ENCODE measurements around the gene CSF2RB.

CSF2RB gene

GRCh38 chr22:36979016-36979910 lies 65.8 kb downstream of the CSF2RB start:
- no peak for TF ChIP-seq CTCF (IDR thresholded peaks at IDR 0.05; ENCODE audit: low read depth, low read length)
- H3K4me3 ChIP-seq (ENCODE audit: low read depth, low read length): no peak overlapping the region
- no peaks in the 10 kb centered on the region for H3K9me3 ChIP-seq (ENCODE audit: severe bottlenecking)
- H3K27ac ChIP-seq: no peak overlapping the region
- H3K27me3 ChIP-seq (ENCODE audit: insufficient read depth, low read depth, severe bottlenecking): peaks cover 38% of the 10 kb centered on the region
- DNase-seq: no peak
- no peaks in the 10 kb centered on the region for H3K36me3 ChIP-seq

- H3K9me3 ChIP-seq (ENCODE audit: severe bottlenecking): peaks cover 12% of the 10 kb centered on the region
- H3K36me3 ChIP-seq: no peaks in the 10 kb centered on the region
- peaks cover 20% of the 10 kb centered on the region for H3K27me3 ChIP-seq (ENCODE audit: insufficient read depth, low read depth, severe bottlenecking)
- TF ChIP-seq CTCF (IDR thresholded peaks at IDR 0.05; ENCODE audit: low read depth, low read length): no peak
- no peak for DNase-seq
- H3K4me3 ChIP-seq (ENCODE audit: low read depth, low read length): no peak overlapping the region
- H3K27ac ChIP-seq: no peak overlapping the region
Observed at GRCh38 chr22:36981247-36981775, 67.9 kb downstream of the CSF2RB start.

GRCh38 chr22:36982136-36982535 lies 68.7 kb downstream of the CSF2RB start:
- Histone ChIP-seq H3K27ac (no peak overlapping the region), H3K36me3 (no peaks in the 10 kb centered on the region), H3K9me3 (ENCODE audit: severe bottlenecking) (peaks cover 13% of the 10 kb centered on the region), H3K27me3 (ENCODE audit: insufficient read depth, low read depth, severe bottlenecking) (peaks cover 12% of the 10 kb centered on the region), H3K4me3 (ENCODE audit: low read depth, low read length) (no peak overlapping the region)
- TF ChIP-seq CTCF (IDR thresholded peaks at IDR 0.05; ENCODE audit: low read depth, low read length): peak; percentile 31; the same call in 1 of the 2 replicates
- peak; percentile 24 for DNase-seq

- Histone ChIP-seq H3K27ac (no peak overlapping the region), H3K4me3 (ENCODE audit: low read depth, low read length) (no peak overlapping the region), H3K9me3 (ENCODE audit: severe bottlenecking) (peaks cover 18% of the 10 kb centered on the region), H3K36me3 (no peaks in the 10 kb centered on the region), H3K27me3 (ENCODE audit: insufficient read depth, low read depth, severe bottlenecking) (peaks cover 22% of the 10 kb centered on the region)
- TF ChIP-seq CTCF (IDR thresholded peaks at IDR 0.05; ENCODE audit: low read depth, low read length): no peak
- no peak for DNase-seq
Observed at GRCh38 chr22:36985211-36985889, 71.9 kb downstream of the CSF2RB start.

GRCh38 chr22:36986242-36986821 lies 72.9 kb downstream of the CSF2RB start:
- H3K36me3 ChIP-seq: no peaks in the 10 kb centered on the region
- H3K27ac ChIP-seq: no peak overlapping the region
- peak; percentile 69 for TF ChIP-seq CTCF (IDR thresholded peaks at IDR 0.05; ENCODE audit: low read depth, low read length)
- H3K4me3 ChIP-seq (ENCODE audit: low read depth, low read length): no peak overlapping the region
- DNase-seq: peak; percentile 34
- H3K27me3 ChIP-seq (ENCODE audit: insufficient read depth, low read depth, severe bottlenecking): peaks cover 32% of the 10 kb centered on the region
- H3K9me3 ChIP-seq (ENCODE audit: severe bottlenecking): peaks cover 18% of the 10 kb centered on the region

Measured in WERI-Rb-1 (cell line).